H1 (cell line): Measurements from ENCODE around the gene SSX2IP. TPM values are rescaled to one million over a fixed set of nuclear protein-coding genes. Genes with fewer than 3 reads are reported as not detected.

ENCODE experiments used
- BCL11A ChIP-seq, 2 experiments: IDR thresholded peaks; one replicate each; pipeline ENCODE4 v1.6.1; 2011; ENCODE audit warnings: low read depth in 2 of 2, low read length in 2 of 2, mild to moderate bottlenecking in 2 of 2
- EGR1 ChIP-seq: IDR thresholded peaks from 2 replicates; pipeline ENCODE4 v1.6.1; 2011; ENCODE audit warnings: low read depth, low read length, borderline replicate concordance
- JUN ChIP-seq: IDR thresholded peaks from 2 replicates; pipeline ENCODE4 v1.6.1; 2011; ENCODE audit warnings: low read depth, mild to moderate bottlenecking, improper control_type of control experiment, low read length
- KDM1A ChIP-seq: fragments of 200-600, 300-600 bp; sonication (generic); IDR thresholded peaks from 2 replicates; pipeline ENCODE4 v1.7.1; 2016; ENCODE audit warnings: mild to moderate bottlenecking, low read length, borderline replicate concordance
- RAD21 ChIP-seq, 2 experiments: IDR thresholded peaks in 1 of 2; conservative IDR thresholded peaks in 1 of 2; 2 replicates each; pipeline ENCODE4 v1.6.1; 2011; ENCODE audit warnings: low read depth in 2 of 2, low read length in 2 of 2, improper control_type of control experiment in 1 of 2, inconsistent platforms in 1 of 2, mild to moderate bottlenecking in 1 of 2, moderate library complexity in 1 of 2
- RFX5 ChIP-seq: IDR thresholded peaks from 2 replicates; pipeline ENCODE4 v1.6.1; 2011; ENCODE audit warnings: low read depth, low read length, improper control_type of control experiment, borderline replicate concordance
- SP4 ChIP-seq: IDR thresholded peaks from 2 replicates; pipeline ENCODE4 v1.6.1; 2012; ENCODE audit warnings: low read length, inconsistent platforms
- YY1 ChIP-seq: IDR thresholded peaks from 2 replicates; pipeline ENCODE4 v1.6.1; 2011; ENCODE audit warnings: low read depth, mild to moderate bottlenecking, low read length
- polyA plus RNA-seq, 7 experiments: library from polyadenylated mRNA; depleted of rRNA in 3 of 7; stranded (reverse) in 5 of 7; unstranded in 2 of 7; fragments of >200 nt in 5 of 7; fragments of 200-250 nt in 2 of 7; gene quantifications; 1 replicate in 5 of 7; 2 replicates in 1 of 7; 4 replicates in 1 of 7; pipeline versions ENCODE4 v1.2.1 to v1.2.3, GENCODE V29; 2011 to 2013; ENCODE audit warnings: missing spikeins in 2 of 7, mixed read lengths in 2 of 7
- total RNA-seq: library from RNA; stranded (reverse); fragmentation: NEBNext Ultra II Directional; extraction: Animal tissue kit (Norgen Biotek cat#: 25700); gene quantifications from 2 replicates; pipeline ENCODE4 v1.2.1, GENCODE V29; 2021
- TF ChIP-seq, protein P1 (sequence below): fragments of 300-600 bp; sonication (generic); IDR thresholded peaks from 2 replicates; pipeline ENCODE4 v1.7.1; 2012; ENCODE audit warnings: low read length, moderate library complexity, mild to moderate bottlenecking, inconsistent platforms; ENCODE audit not compliant: insufficient replicate concordance

Gene SSX2IP
- total and polyA plus RNA-seq, 2 of the 8 experiments (the other 6 are each of a cell fraction or from before 2014, with no cell fraction given), result 4.0 to 31.3 TPM

GRCh38 chr1:84600796-84601195 is 89.5 kb downstream of the SSX2IP start (continued):
- TF ChIP-seq, protein P1, sequence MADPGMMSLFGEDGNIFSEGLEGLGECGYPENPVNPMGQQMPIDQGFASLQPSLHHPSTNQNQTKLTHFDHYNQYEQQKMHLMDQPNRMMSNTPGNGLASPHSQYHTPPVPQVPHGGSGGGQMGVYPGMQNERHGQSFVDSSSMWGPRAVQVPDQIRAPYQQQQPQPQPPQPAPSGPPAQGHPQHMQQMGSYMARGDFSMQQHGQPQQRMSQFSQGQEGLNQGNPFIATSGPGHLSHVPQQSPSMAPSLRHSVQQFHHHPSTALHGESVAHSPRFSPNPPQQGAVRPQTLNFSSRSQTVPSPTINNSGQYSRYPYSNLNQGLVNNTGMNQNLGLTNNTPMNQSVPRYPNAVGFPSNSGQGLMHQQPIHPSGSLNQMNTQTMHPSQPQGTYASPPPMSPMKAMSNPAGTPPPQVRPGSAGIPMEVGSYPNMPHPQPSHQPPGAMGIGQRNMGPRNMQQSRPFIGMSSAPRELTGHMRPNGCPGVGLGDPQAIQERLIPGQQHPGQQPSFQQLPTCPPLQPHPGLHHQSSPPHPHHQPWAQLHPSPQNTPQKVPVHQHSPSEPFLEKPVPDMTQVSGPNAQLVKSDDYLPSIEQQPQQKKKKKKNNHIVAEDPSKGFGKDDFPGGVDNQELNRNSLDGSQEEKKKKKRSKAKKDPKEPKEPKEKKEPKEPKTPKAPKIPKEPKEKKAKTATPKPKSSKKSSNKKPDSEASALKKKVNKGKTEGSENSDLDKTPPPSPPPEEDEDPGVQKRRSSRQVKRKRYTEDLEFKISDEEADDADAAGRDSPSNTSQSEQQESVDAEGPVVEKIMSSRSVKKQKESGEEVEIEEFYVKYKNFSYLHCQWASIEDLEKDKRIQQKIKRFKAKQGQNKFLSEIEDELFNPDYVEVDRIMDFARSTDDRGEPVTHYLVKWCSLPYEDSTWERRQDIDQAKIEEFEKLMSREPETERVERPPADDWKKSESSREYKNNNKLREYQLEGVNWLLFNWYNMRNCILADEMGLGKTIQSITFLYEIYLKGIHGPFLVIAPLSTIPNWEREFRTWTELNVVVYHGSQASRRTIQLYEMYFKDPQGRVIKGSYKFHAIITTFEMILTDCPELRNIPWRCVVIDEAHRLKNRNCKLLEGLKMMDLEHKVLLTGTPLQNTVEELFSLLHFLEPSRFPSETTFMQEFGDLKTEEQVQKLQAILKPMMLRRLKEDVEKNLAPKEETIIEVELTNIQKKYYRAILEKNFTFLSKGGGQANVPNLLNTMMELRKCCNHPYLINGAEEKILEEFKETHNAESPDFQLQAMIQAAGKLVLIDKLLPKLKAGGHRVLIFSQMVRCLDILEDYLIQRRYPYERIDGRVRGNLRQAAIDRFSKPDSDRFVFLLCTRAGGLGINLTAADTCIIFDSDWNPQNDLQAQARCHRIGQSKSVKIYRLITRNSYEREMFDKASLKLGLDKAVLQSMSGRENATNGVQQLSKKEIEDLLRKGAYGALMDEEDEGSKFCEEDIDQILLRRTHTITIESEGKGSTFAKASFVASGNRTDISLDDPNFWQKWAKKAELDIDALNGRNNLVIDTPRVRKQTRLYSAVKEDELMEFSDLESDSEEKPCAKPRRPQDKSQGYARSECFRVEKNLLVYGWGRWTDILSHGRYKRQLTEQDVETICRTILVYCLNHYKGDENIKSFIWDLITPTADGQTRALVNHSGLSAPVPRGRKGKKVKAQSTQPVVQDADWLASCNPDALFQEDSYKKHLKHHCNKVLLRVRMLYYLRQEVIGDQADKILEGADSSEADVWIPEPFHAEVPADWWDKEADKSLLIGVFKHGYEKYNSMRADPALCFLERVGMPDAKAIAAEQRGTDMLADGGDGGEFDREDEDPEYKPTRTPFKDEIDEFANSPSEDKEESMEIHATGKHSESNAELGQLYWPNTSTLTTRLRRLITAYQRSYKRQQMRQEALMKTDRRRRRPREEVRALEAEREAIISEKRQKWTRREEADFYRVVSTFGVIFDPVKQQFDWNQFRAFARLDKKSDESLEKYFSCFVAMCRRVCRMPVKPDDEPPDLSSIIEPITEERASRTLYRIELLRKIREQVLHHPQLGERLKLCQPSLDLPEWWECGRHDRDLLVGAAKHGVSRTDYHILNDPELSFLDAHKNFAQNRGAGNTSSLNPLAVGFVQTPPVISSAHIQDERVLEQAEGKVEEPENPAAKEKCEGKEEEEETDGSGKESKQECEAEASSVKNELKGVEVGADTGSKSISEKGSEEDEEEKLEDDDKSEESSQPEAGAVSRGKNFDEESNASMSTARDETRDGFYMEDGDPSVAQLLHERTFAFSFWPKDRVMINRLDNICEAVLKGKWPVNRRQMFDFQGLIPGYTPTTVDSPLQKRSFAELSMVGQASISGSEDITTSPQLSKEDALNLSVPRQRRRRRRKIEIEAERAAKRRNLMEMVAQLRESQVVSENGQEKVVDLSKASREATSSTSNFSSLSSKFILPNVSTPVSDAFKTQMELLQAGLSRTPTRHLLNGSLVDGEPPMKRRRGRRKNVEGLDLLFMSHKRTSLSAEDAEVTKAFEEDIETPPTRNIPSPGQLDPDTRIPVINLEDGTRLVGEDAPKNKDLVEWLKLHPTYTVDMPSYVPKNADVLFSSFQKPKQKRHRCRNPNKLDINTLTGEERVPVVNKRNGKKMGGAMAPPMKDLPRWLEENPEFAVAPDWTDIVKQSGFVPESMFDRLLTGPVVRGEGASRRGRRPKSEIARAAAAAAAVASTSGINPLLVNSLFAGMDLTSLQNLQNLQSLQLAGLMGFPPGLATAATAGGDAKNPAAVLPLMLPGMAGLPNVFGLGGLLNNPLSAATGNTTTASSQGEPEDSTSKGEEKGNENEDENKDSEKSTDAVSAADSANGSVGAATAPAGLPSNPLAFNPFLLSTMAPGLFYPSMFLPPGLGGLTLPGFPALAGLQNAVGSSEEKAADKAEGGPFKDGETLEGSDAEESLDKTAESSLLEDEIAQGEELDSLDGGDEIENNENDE, result no peak
- no peak for TF ChIP-seq RAD21 (IDR thresholded peaks at IDR 0.05 in 1 of 2, conservative IDR thresholded peaks at IDR 0.05 in 1 of 2; ENCODE audit: low read depth in 2 of 2, low read length in 2 of 2)
- no peak for TF ChIP-seq RFX5
- TF ChIP-seq KDM1A, result no peak
- no peak for TF ChIP-seq JUN
- TF ChIP-seq SP4, result no peak
- no peak for TF ChIP-seq YY1
- no peak for TF ChIP-seq BCL11A (IDR thresholded peaks at IDR 0.05; ENCODE audit: low read depth in 2 of 2, low read length in 2 of 2)
- TF ChIP-seq EGR1, result no peak
